Erythroblast (primary cell): ENCODE data around the gene MYO5C.

Source experiments
- GATA1 ChIP-seq: IDR thresholded peaks from 2 replicates; pipeline ENCODE4 v1.6.1; 2011; ENCODE audit warnings: low read depth, mild to moderate bottlenecking, control low read depth, low read length, moderate library complexity
- POLR2A ChIP-seq: IDR thresholded peaks from 2 replicates; pipeline ENCODE4 v1.6.1; 2011; ENCODE audit warnings: mild to moderate bottlenecking, low read length

DNA sequence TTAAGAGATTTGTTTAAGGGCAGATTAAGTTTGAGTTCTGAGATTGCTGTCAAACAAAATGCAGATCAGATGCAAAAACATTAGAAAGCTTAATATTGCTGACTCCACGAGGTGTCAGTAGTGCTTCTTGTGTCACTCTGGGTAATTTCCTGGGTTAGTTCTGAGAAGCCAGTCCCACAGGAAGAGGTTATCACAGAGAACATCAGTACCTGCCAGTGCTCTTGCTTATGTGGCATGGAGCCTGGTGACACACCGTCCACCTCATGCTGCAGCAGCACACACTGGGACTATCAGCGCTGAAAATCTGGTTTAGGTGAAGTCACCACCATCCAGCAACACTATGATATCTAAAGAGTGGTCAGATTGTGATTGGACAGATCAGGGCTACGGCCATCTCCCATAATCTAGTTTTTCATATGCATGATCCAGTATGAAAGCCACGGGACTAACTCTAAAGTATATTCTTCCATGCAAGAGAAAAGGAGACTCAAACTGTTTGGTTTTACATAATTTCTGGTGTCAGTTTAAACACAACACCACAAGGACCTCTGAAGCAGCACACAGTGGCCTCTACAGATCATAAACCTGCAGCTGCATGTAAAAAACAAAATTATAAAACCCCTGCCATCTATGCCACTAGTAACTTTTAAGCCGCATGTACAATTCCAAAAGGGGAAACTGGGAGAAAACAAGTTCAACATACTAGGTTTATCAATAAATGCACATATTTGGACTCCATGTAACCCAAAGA is 36.1 kb upstream of the MYO5C start:
- TF ChIP-seq POLR2A (no peak), GATA1 (no peak)
